SK-N-SH (cell line): ENCODE results near the gene PACSIN2. TPM values are rescaled to one million over a fixed set of nuclear protein-coding genes. Genes with fewer than 3 reads are reported as not detected.

Experiments
- CTCF ChIA-PET: fragments of 300-600, 350-600 bp; formaldehyde crosslinking; extraction: SDS; loops from one replicate; lab custom pipeline; 2021; lab: Yijun Ruan, JAX
- POLR2A ChIA-PET: fragments of 350-600 bp; sonication (Branson Sonifier 250); formaldehyde crosslinking; extraction: SDS; loops from one replicate; lab custom pipeline; 2020; ENCODE audit warnings: antibody characterized with exemption, inconsistent platforms; lab: Yijun Ruan, JAX
- DNase-seq: peaks from one replicate; pipeline ENCODE4 v3.0.0; 2012
- H2AFZ ChIP-seq: fragments of 200-600 bp; sonication (generic); 2 replicates; pipeline ENCODE4 v1.8.1; 2016; ENCODE audit warnings: antibody characterized with exemption, mild to moderate bottlenecking, low read depth
- H3F3A ChIP-seq: fragments of 200-600 bp; sonication (generic); replicated peaks from 2 replicates; pipeline ENCODE3; 2016; ENCODE audit warnings: antibody characterized with exemption, mild to moderate bottlenecking; ENCODE audit not compliant: insufficient read depth
- H3K27ac ChIP-seq, 2 experiments: fragments of 200-500 bp in 1 of 2; fragments of 200-600 bp in 1 of 2; sonication (Bioruptor generic) in 1 of 2; sonication (generic), shearing (Covaris generic) in 1 of 2; 2 replicates each; pipeline versions ENCODE4 v1.5.1 to v1.6.1; 2014 to 2016; ENCODE audit warnings: low read depth in 2 of 2, inconsistent platforms in 1 of 2, low read length in 1 of 2, mild to moderate bottlenecking in 1 of 2, mixed read lengths in 1 of 2
- H3K27me3 ChIP-seq: fragments of 200-600 bp; sonication (generic), shearing (Covaris generic); 2 replicates; pipeline ENCODE4 v1.6.1; 2016; ENCODE audit warnings: mixed run types; ENCODE audit not compliant: insufficient read depth
- H3K36me3 ChIP-seq, 2 experiments: fragments of 200-500 bp in 1 of 2; fragments of 200-600 bp in 1 of 2; sonication (Bioruptor generic) in 1 of 2; sonication (generic) in 1 of 2; replicated peaks in 1 of 2; 2 replicates each; pipeline versions ENCODE3 to v1.5.1; 2014 to 2016; ENCODE audit warnings: low read length in 1 of 2, mild to moderate bottlenecking in 1 of 2; ENCODE audit not compliant: insufficient read depth in 2 of 2, control insufficient read depth in 1 of 2
- H3K4me1 ChIP-seq, 2 experiments: fragments of 200-500 bp in 1 of 2; fragments of 200-600 bp in 1 of 2; sonication (Bioruptor generic) in 1 of 2; sonication (generic), shearing (Covaris generic) in 1 of 2; 2 replicates each; pipeline versions ENCODE4 v1.5.1 to v1.6.1; 2014 to 2016; ENCODE audit warnings: low read depth in 1 of 2, low read length in 1 of 2, mixed run types in 1 of 2; ENCODE audit not compliant: insufficient read depth in 2 of 2, control insufficient read depth in 1 of 2
- H3K4me2 ChIP-seq: fragments of 200-600 bp; sonication (generic), shearing (Covaris generic); 2 replicates; pipeline ENCODE4 v1.6.1; 2017; ENCODE audit warnings: mixed run types
- H3K4me3 ChIP-seq, 2 experiments: fragments of 200-500 bp in 1 of 2; fragments of 200-600 bp in 1 of 2; sonication (Bioruptor generic) in 1 of 2; sonication (generic), shearing (Covaris generic) in 1 of 2; 2 replicates each; pipeline versions ENCODE4 v1.5.1 to v1.8.1; 2014 to 2016; ENCODE audit warnings: low read depth in 2 of 2, inconsistent platforms in 1 of 2, low read length in 1 of 2, mild to moderate bottlenecking in 1 of 2, mixed read lengths in 1 of 2, moderate library complexity in 1 of 2
- H3K79me2 ChIP-seq: fragments of 200-600 bp; sonication (generic); 2 replicates; pipeline ENCODE4 v1.8.1; 2017; ENCODE audit warnings: mild to moderate bottlenecking; ENCODE audit not compliant: insufficient read depth
- H3K9ac ChIP-seq: fragments of 200-600 bp; sonication (generic); 2 replicates; pipeline ENCODE4 v1.6.1; 2017; ENCODE audit warnings: mixed run types
- H3K9me2 ChIP-seq: fragments of 200-600 bp; sonication (generic); 2 replicates; pipeline ENCODE4 v1.6.1; 2017; ENCODE audit warnings: mixed run types
- H3K9me3 ChIP-seq: fragments of 200-600 bp; sonication (generic); 2 replicates; pipeline ENCODE4 v1.6.1; 2017; ENCODE audit warnings: mixed run types, mild to moderate bottlenecking, moderate library complexity
- H4K20me1 ChIP-seq: fragments of 200-600 bp; sonication (generic); 2 replicates; pipeline ENCODE4 v1.6.1; 2017; ENCODE audit warnings: mild to moderate bottlenecking, mixed run types; ENCODE audit not compliant: insufficient read depth
- EP300 ChIP-seq, 2 experiments: IDR thresholded peaks; 2 replicates each; pipeline versions ENCODE4 v1.4.0 to v1.6.1; 2012; ENCODE audit warnings: borderline replicate concordance in 1 of 2, low read depth in 1 of 2, low read length in 1 of 2
- FOSL2 ChIP-seq: IDR thresholded peaks from 2 replicates; pipeline ENCODE4 v1.4.0; 2012; ENCODE audit warnings: low read depth, mild to moderate bottlenecking, moderate library complexity, borderline replicate concordance
- FOXM1 ChIP-seq: IDR thresholded peaks from 2 replicates; pipeline ENCODE4 v1.4.0; 2012; ENCODE audit warnings: low read depth, mild to moderate bottlenecking
- JUND ChIP-seq: IDR thresholded peaks from 2 replicates; pipeline ENCODE4 v1.4.0; 2012
- MEF2A ChIP-seq: IDR thresholded peaks from 2 replicates; pipeline ENCODE4 v1.4.0; 2012; ENCODE audit warnings: low read depth, borderline replicate concordance
- MXI1 ChIP-seq: IDR thresholded peaks from 2 replicates; pipeline ENCODE4 v1.6.1; 2012; ENCODE audit warnings: mild to moderate bottlenecking, low read depth, low read length, improper control_type of control experiment
- POLR2AphosphoS5 ChIP-seq: IDR thresholded peaks from 2 replicates; pipeline ENCODE4 v1.6.1; 2012; ENCODE audit warnings: low read depth, low read length
- RAD21 ChIP-seq: IDR thresholded peaks from 2 replicates; pipeline ENCODE4 v1.6.1; 2012; ENCODE audit warnings: mild to moderate bottlenecking, low read length
- RCOR1 ChIP-seq: fragments of 150-350 bp; IDR thresholded peaks from 2 replicates; pipeline ENCODE4 v1.6.1; 2017; ENCODE audit warnings: antibody characterized with exemption, low read length
- REST ChIP-seq: IDR thresholded peaks from 2 replicates; pipeline ENCODE4 v1.6.1; 2012; ENCODE audit warnings: mild to moderate bottlenecking, low read depth, low read length, moderate library complexity
- RXRA ChIP-seq: IDR thresholded peaks from 2 replicates; pipeline ENCODE4 v1.4.0; 2012; ENCODE audit warnings: low read depth, mild to moderate bottlenecking, borderline replicate concordance
- SMC3 ChIP-seq: IDR thresholded peaks from 2 replicates; pipeline ENCODE4 v1.6.1; 2012; ENCODE audit warnings: low read depth, low read length, improper control_type of control experiment
- TAF1 ChIP-seq: IDR thresholded peaks from 2 replicates; pipeline ENCODE4 v1.6.1; 2012; ENCODE audit warnings: low read depth, mild to moderate bottlenecking, low read length, moderate library complexity, borderline replicate concordance
- YY1 ChIP-seq: IDR thresholded peaks from 2 replicates; pipeline ENCODE4 v1.4.0; 2012; ENCODE audit warnings: low read depth, mild to moderate bottlenecking
- WGBS: methylation state at CpG from one replicate; pipeline ENCODE4 v1.1.6; 2017; ENCODE audit warnings: low lambda C conversion rate; 5-methylcytosine and 5-hydroxymethylcytosine counted together
- polyA plus RNA-seq, 3 experiments: library from polyadenylated mRNA; depleted of rRNA; stranded (reverse); fragments of >200 nt; gene quantifications; 2 replicates each; pipeline ENCODE4 v1.2.3, GENCODE V29; 2012
- TF ChIP-seq, protein P1 (sequence below): IDR thresholded peaks from 2 replicates; pipeline ENCODE4 v1.4.0; 2012; ENCODE audit warnings: low read depth

The PACSIN2 gene
- polyA plus RNA-seq, 1 of the 3 experiments (the other 2 are of a cell fraction) = 60.5 TPM

GRCh38 chr22:42836026-42836425 is 178.9 kb downstream of the PACSIN2 start:
- Histone ChIP-seq H2AFZ (no peak overlapping the region), H3F3A (peaks cover 2% of the 10 kb centered on the region), H3K9me2 (no peaks in the 10 kb centered on the region), H3K4me1 (no peaks in the 10 kb centered on the region), H3K27ac (no peak overlapping the region), H4K20me1 (no peaks in the 10 kb centered on the region), H3K27me3 (no peaks in the 10 kb centered on the region), H3K79me2 (peaks cover 16% of the 10 kb centered on the region; the same call in 1 of the 2 replicates), H3K36me3 (peaks cover 19 to 22% of the 10 kb centered on the region in 2 experiments), H3K9me3 (no peaks in the 10 kb centered on the region), H3K4me3 (no peak overlapping the region), H3K9ac (no peak overlapping the region), H3K4me2 (no peak overlapping the region)
- POLR2A ChIA-PET = no interaction called here
- DNase-seq = no peak
- CTCF ChIA-PET = no interaction called here
- 96% methylated on average over 4 of the region's 5 CpGs for WGBS
- no peak for TF ChIP-seq RAD21

GRCh38 chr22:42834177-42834949 is 180.6 kb downstream of the PACSIN2 start:
- no peaks in the 10 kb centered on the region for H3K4me1 ChIP-seq
- no peak overlapping the region for H3K27ac ChIP-seq
- no peak for DNase-seq
- peaks cover 23 to 25% of the 10 kb centered on the region in 2 experiments for H3K36me3 ChIP-seq
- no peaks in the 10 kb centered on the region for H3K9me2 ChIP-seq
- H3K9me3 ChIP-seq = no peaks in the 10 kb centered on the region
- ChIA-PET POLR2A (no interaction called here), CTCF (no interaction called here)
- H3K79me2 ChIP-seq = peaks cover 7% of the 10 kb centered on the region; the same call in 1 of the 2 replicates
- WGBS = 86% methylated on average over 5 of the region's 5 CpGs
- H3K9ac ChIP-seq = no peak overlapping the region
- no peaks in the 10 kb centered on the region for H3F3A ChIP-seq
- TF ChIP-seq POLR2AphosphoS5 = no peak
- no peak for TF ChIP-seq SMC3
- no peak for TF ChIP-seq EP300 (IDR thresholded peaks at IDR 0.05; ENCODE audit: borderline replicate concordance in 1 of 2, low read depth in 1 of 2, low read length in 1 of 2)
- TF ChIP-seq MXI1 = no peak
- TF ChIP-seq RCOR1 = no peak
- TF ChIP-seq FOXM1 = no peak
- no peak for TF ChIP-seq MEF2A
- no peak for TF ChIP-seq RXRA
- TF ChIP-seq REST = no peak
- TF ChIP-seq YY1 = no peak
- TF ChIP-seq JUND = no peak
- TF ChIP-seq, protein P1, sequence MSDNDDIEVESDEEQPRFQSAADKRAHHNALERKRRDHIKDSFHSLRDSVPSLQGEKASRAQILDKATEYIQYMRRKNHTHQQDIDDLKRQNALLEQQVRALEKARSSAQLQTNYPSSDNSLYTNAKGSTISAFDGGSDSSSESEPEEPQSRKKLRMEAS = no peak
- no peak for TF ChIP-seq TAF1
- no peak for TF ChIP-seq RAD21
- TF ChIP-seq FOSL2 = no peak
- TF ChIP-seq, all 33 proteins: peak for 0
- no peaks in the 10 kb centered on the region for H4K20me1 ChIP-seq
- H3K4me2 ChIP-seq = no peak overlapping the region
- no peaks in the 10 kb centered on the region for H3K27me3 ChIP-seq
- H2AFZ ChIP-seq = no peak overlapping the region
- H3K4me3 ChIP-seq = no peak overlapping the region
